HG02981 (cell line): ENCODE data around the gene METTL2B.
A peak's percentile ranks its signal among the peaks of the same experiment; 100 is the strongest.

Experiments used
- ATAC-seq: cut with Tn5 transposase; IDR thresholded peaks from one replicate; pipeline ENCODE4 v1.9.1; 2021; ENCODE audit warnings: mild to moderate bottlenecking, moderate library complexity; ENCODE audit not compliant: unreplicated experiment

METTL2B gene, protein sequence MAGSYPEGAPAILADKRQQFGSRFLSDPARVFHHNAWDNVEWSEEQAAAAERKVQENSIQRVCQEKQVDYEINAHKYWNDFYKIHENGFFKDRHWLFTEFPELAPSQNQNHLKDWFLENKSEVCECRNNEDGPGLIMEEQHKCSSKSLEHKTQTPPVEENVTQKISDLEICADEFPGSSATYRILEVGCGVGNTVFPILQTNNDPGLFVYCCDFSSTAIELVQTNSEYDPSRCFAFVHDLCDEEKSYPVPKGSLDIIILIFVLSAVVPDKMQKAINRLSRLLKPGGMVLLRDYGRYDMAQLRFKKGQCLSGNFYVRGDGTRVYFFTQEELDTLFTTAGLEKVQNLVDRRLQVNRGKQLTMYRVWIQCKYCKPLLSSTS

DNA sequence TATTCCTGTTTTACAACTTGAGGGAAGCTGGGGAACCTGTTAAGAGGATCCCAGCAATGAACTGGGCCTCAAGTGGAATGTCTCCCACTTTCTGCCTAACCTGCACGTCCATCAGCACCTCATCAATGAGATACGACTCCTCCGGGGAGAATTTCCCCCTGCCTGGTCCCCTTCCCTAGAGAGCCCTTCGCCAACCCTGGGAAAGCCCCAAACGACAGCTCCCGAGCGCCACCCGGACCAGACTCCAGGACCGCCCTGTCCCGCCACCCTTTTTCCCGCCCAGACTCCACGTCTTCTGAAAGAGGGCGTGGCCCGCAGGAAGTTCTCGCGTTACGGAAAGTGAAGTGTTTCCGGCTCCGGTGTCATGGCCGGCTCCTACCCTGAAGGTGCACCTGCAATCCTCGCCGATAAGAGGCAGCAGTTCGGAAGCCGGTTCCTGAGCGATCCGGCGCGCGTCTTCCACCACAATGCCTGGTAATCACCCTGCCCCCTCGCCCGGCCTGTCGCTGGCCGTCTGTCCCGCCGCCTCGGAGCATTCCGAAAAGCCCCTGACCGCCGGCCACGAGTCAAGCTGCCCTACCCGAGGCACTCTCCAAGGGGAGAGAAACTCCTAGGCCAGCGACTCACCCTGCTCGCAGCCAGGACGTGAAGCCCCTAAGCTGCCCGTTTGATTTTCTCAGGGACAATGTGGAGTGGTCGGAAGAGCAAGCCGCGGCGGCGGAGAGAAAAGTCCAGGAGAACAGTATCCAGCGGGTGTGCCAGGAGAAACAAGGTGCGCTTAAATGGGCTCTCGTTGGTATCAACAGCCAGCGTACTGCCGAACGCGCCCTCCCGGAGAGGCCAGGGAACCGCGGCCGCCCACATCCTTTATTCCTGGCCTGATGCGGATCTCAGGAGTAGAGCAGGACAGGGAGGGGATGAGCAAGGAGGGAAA lies at the start of gene METTL2B:
METTL2B (plus strand) TSS at position 347 of the 934 bp plus-strand sequence; CDS start at position 365, 18 bp downstream.
- peak; percentile 92 for ATAC-seq

DNA sequence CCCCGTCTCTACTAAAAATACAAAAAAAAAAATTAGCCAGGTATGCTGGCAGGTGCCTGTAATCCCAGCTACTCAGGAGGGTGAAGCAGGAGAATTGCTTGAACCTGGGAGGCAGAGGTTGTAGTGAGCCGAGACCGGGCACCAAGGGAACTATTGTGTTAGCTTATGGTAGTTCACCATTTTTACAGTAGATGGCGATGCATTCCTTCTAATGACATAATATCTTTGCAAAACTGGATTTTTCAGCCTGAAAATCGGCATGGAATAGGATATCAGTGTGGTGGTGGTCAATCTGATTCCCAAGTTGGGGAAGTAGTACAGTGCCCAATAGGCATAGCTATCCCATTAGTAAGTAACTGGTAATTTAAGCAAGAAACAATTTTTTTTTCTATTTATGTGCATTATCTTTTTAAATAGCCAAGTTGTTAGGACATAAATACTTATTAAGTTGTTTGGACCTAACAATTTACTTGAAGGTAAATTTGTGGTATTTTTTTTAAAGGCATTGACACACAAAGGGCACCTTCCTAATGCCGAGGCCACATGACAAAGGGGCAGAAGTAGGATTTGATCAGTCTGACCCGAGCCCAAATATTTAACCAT lies 49.2 kb upstream of the METTL2B start:
- no peak for ATAC-seq

- no peak for ATAC-seq
Observed at GRCh38 chr7:128430207-128430606, 46.3 kb upstream of the METTL2B start.

DNA sequence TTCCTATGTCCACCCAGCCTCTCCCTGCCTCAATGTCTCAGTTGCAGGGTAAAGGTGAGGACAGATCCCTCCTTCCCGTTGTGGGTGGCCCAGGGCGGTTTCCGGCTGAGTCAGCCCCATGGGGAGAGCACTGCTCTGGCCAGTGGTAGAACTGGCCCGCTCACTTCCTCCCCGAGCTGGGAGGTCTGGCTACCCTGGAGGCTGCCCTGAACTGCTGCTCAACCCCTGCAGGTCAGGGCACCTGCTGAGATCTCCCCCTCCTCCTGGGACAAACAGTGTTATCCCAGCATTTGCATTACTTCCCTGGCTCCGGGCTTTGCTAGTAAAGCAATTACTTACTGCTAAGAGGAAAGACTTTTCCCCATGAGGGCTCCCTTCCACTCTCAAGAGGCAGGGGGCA lies 45.3 kb upstream of the METTL2B start:
- ATAC-seq: no peak

GRCh38 chr7:128431754-128432153 lies 44.8 kb upstream of the METTL2B start:
- ATAC-seq: no peak

DNA sequence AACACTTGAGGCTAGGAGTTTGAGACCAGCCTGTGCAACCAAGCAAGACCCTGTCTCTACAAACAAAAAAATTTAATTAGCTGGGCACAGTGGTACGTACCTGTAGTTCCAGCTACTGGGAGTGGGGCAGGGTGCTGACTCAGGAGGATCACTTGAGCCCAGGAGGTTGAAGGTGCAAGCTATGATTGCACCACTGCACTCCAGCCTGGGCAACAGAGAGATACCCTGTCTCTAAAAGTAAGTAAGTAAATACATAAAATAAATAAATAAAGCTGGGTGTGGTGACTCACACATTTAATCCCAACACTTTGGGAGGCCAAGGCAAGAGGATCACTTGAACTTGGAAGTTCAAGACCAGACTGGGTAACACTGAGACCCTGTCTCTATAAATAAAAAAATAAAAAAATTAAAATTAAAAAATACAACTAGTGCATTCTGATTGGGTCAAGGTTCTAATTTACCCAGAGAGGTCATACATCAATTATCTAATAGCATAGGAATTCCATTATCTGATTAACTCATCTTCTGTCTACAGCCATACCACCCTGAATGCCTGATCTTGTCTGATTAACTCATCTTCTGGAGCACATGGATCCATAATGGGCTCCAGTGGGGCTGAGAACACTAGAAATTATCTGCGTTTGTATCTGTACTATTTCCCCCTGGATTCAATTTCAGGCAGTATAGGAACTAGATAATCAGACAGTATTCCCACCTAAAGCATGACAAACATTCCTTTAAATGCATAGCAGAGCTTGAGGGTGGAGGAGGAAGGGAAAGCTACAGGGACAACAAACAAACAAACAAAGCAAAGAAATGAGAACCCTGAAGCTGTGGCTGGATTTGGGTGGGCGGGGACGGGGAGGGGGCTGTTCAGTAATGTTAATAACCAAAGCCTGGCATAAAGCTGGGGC lies 41.9 kb upstream of the METTL2B start:
- no peak for ATAC-seq

GRCh38 chr7:128435327-128435686 lies 41.2 kb upstream of the METTL2B start:
- no peak for ATAC-seq

GRCh38 chr7:128437426-128438332 lies 38.9 kb upstream of the METTL2B start:
- ATAC-seq: peak; percentile 64

GRCh38 chr7:128442356-128442755 lies 34.2 kb upstream of the METTL2B start:
- ATAC-seq: no peak

DNA sequence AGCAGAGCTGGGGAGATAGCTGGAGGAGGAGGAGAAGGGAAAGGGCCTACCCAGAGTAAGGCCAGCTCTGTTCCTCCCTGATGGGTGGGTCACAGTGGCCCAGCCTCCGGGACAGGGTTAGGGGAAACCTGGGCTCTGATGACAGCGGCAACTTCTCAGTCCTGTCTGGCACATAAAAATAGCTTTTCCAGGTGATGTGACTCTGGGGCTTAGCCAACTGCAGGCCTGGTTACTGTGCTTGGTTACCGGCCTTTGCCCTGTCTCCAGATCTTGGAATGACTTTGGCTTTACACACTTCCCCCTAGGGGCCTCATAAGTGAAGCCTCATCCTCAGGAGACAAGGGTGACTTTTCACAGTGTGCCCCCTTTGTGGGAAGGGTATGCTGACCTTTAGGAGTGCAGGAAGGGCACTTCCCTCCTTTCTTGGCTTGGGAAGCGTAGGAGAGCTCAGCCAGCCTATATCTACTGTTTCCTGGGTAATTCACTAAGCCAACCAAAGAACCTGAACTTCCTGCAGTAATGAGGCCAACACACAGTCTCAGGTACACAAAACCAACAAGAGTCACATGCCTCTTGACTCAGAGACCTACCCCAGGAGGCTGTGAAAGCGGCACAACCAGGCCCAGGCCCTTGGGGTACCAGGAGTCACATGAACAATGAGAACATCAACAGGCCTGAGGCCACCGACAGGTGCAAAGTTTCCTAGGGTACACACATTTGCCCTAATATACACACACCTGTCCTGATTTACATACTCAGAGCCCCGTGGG lies 32.5 kb upstream of the METTL2B start:
- no peak for ATAC-seq

DNA sequence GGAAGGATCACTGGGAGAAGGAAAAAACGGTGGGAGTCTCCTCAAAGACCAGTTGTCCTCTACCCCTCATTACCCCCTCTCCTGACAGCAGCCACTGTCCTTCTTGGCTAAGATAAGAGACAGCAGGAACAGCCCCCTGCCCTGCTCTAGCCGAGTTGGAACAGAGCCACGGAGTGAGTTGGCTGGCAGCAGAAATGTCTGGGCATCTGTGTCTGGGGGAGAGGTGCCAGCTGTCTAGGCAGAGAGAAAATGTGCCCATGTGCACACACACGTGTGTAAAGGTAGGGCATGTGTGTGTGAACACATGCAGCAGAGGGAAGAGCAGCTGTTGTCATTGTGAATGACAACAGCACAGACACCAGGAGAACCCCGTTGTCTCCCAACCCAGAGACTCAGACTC lies 30.2 kb upstream of the METTL2B start:
- no peak for ATAC-seq

DNA sequence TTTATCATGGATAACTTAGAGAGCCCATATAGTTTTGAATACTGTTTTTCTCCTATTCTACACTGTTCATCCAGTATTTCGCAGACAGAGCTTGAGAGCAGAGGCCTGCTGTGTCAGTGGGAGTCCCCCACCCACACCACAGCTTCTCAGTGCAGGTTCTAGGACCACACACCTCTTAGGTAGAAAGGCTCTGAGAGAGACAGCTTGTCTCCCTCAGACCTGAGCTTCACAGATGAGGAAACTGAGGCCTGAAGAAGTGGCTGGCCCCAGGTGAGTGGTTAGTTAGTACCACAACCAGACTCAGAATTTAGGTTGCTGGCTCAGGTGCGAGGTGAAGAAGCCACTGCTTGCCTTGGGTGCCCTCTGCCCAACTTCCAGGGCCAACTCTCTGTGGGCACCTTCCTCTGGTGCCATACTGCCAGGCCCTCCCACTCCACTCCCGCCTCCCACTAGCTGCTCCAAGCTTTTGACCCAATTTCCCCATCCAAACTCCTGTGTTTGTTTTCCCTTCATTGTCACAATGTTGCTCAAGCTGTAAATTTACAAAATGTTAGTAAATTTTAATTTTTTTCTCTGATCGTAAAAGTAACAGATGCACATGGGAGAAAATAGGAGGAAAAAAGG lies 28.5 kb upstream of the METTL2B start:
- no peak for ATAC-seq

GRCh38 chr7:128448751-128449302 lies 27.7 kb upstream of the METTL2B start:
- ATAC-seq: no peak

GRCh38 chr7:128450409-128450808 lies 26.1 kb upstream of the METTL2B start:
- no peak for ATAC-seq

GRCh38 chr7:128450913-128451312 lies 25.6 kb upstream of the METTL2B start:
- no peak for ATAC-seq

- no peak for ATAC-seq
Observed at GRCh38 chr7:128452552-128452951, 24.0 kb upstream of the METTL2B start.

- ATAC-seq: no peak
Observed at GRCh38 chr7:128453836-128454804, 22.4 kb upstream of the METTL2B start.
